Stimulated activated CD8-positive, alpha-beta memory T cell treated with anti-CD3 and anti-CD28 coated beads, Interleukin-12 subunit alpha, Interleukin-12 subunit beta, amount 100 ng/mL, for 4 hours (primary cell): ENCODE data around the gene SECISBP2L.

Source experiments
- DNase-seq: peaks from one replicate; pipeline ENCODE4 v3.0.0-alpha.2; 2020; ENCODE audit warnings: low read depth

Gene SECISBP2L

GRCh38 chr15:48966595-48967301 lies 79.5 kb downstream of the SECISBP2L start:
- DNase-seq, result no peak

- no peak for DNase-seq
These were observed 80.3 kb downstream of the SECISBP2L start for GRCh38 chr15:48965972-48966371.

- DNase-seq, result no peak
These were observed 81.3 kb downstream of the SECISBP2L start for GRCh38 chr15:48964898-48965297.

GRCh38 chr15:48963524-48964113 lies 82.6 kb downstream of the SECISBP2L start, which contains the start of gene SHC4:
SHC4 (minus strand) TSS chr15:48963919; CDS start chr15:48963015, 904 bp downstream.
- no peak for DNase-seq

- no peak for DNase-seq
These were observed 83.4 kb downstream of the SECISBP2L start for GRCh38 chr15:48962662-48963523.

GRCh38 chr15:48955967-48956366 lies 90.3 kb downstream of the SECISBP2L start:
- no peak for DNase-seq

- DNase-seq, result no peak
These were observed 90.9 kb downstream of the SECISBP2L start for GRCh38 chr15:48955370-48955769.

- no peak for DNase-seq
These were observed 91.7 kb downstream of the SECISBP2L start for GRCh38 chr15:48954538-48954937.

- DNase-seq, result no peak
These were observed 99.4 kb downstream of the SECISBP2L start for GRCh38 chr15:48946840-48947187.

- DNase-seq, result no peak
These were observed 100.0 kb downstream of the SECISBP2L start for GRCh38 chr15:48946074-48946839.

- no peak for DNase-seq
These were observed 100.9 kb downstream of the SECISBP2L start for GRCh38 chr15:48945386-48945785.

- DNase-seq, result no peak
These were observed 104.3 kb downstream of the SECISBP2L start for GRCh38 chr15:48941904-48942303.

GRCh38 chr15:48940508-48940907 lies 105.7 kb downstream of the SECISBP2L start:
- no peak for DNase-seq

GRCh38 chr15:48939648-48940047 lies 106.6 kb downstream of the SECISBP2L start:
- DNase-seq, result no peak
